H9 (cell line): ENCODE results near the gene RGS16. TPM values are rescaled to one million over a fixed set of nuclear protein-coding genes. Genes with fewer than 3 reads are reported as not detected.

Experiments
- DNase-seq: peaks from one replicate; pipeline ENCODE4 v3.0.0-alpha.2; 2017
- H2AFZ ChIP-seq: one replicate; pipeline ENCODE4 v1.6.1; 2013; ENCODE audit warnings: mild to moderate bottlenecking, low read length, control low read depth, moderate library complexity
- H2AK5ac ChIP-seq: 2 replicates; pipeline ENCODE4 v1.6.1; 2013; ENCODE audit warnings: low read length, control low read depth, mixed read lengths; ENCODE audit not compliant: insufficient read length
- H2BK120ac ChIP-seq: one replicate; pipeline ENCODE4 v1.6.1; 2013; ENCODE audit warnings: low read depth, mild to moderate bottlenecking, low read length, control low read depth, inconsistent platforms; ENCODE audit not compliant: poor library complexity, severe bottlenecking
- H2BK12ac ChIP-seq: 2 replicates; pipeline ENCODE4 v1.6.1; 2013; ENCODE audit warnings: low read length, control low read depth, mixed read lengths, low read depth; ENCODE audit not compliant: insufficient read length
- H2BK15ac ChIP-seq: 2 replicates; pipeline ENCODE4 v1.6.1; 2013; ENCODE audit warnings: low read depth, low read length, control low read depth
- H2BK20ac ChIP-seq: one replicate; pipeline ENCODE4 v1.6.1; 2013; ENCODE audit warnings: low read depth, mild to moderate bottlenecking, low read length, control low read depth, inconsistent platforms; ENCODE audit not compliant: poor library complexity, severe bottlenecking
- H2BK5ac ChIP-seq: 2 replicates; pipeline ENCODE4 v1.6.1; 2013; ENCODE audit warnings: low read length, control low read depth, mixed read lengths; ENCODE audit not compliant: insufficient read length
- H3K14ac ChIP-seq: 2 replicates; pipeline ENCODE4 v1.6.1; 2013; ENCODE audit warnings: low read length, control low read depth; ENCODE audit not compliant: insufficient read depth
- H3K18ac ChIP-seq: 2 replicates; pipeline ENCODE4 v1.6.1; 2013; ENCODE audit warnings: low read depth, mild to moderate bottlenecking, mixed read lengths, low read length, control low read depth; ENCODE audit not compliant: insufficient read length
- H3K23ac ChIP-seq: 2 replicates; pipeline ENCODE4 v1.6.1; 2013; ENCODE audit warnings: low read length, control low read depth, mixed read lengths, low read depth; ENCODE audit not compliant: insufficient read length
- H3K23me2 ChIP-seq: 2 replicates; pipeline ENCODE4 v1.6.1; 2013; ENCODE audit warnings: low read depth, mild to moderate bottlenecking, mixed read lengths, low read length, control low read depth; ENCODE audit not compliant: insufficient read length, poor library complexity, severe bottlenecking
- H3K27ac ChIP-seq: 2 replicates; pipeline ENCODE4 v1.5.1; 2013; ENCODE audit warnings: low read length, control low read depth, mixed read lengths, low read depth; ENCODE audit not compliant: insufficient read length
- H3K27me3 ChIP-seq: 2 replicates; pipeline ENCODE4 v1.6.1; 2013; ENCODE audit warnings: low read length, control low read depth, inconsistent platforms; ENCODE audit not compliant: insufficient read depth
- H3K4ac ChIP-seq: 2 replicates; pipeline ENCODE4 v1.6.1; 2013; ENCODE audit warnings: low read depth, mild to moderate bottlenecking, control low read depth, inconsistent platforms, low read length, moderate library complexity
- H3K4me1 ChIP-seq: 2 replicates; pipeline ENCODE4 v1.6.1; 2013; ENCODE audit warnings: low read length, control low read depth, inconsistent platforms; ENCODE audit not compliant: insufficient read depth
- H3K4me2 ChIP-seq: 2 replicates; pipeline ENCODE4 v1.6.1; 2013; ENCODE audit warnings: low read length, control low read depth, mixed read lengths; ENCODE audit not compliant: insufficient read length, insufficient read depth
- H3K56ac ChIP-seq: 2 replicates; pipeline ENCODE4 v1.6.1; 2013; ENCODE audit warnings: low read depth, mild to moderate bottlenecking, mixed read lengths, low read length, control low read depth; ENCODE audit not compliant: insufficient read length
- H3K79me1 ChIP-seq: 2 replicates; pipeline ENCODE4 v1.6.1; 2013; ENCODE audit warnings: low read depth, mild to moderate bottlenecking, moderate library complexity, low read length, control low read depth, inconsistent platforms; ENCODE audit not compliant: insufficient read depth, poor library complexity, severe bottlenecking
- H3K79me2 ChIP-seq: 2 replicates; pipeline ENCODE4 v1.6.1; 2013; ENCODE audit warnings: low read length, control low read depth, inconsistent platforms; ENCODE audit not compliant: insufficient read depth
- H3K9ac ChIP-seq: 2 replicates; pipeline ENCODE4 v1.6.1; 2013; ENCODE audit warnings: low read length, control low read depth, mixed read lengths; ENCODE audit not compliant: insufficient read length; ENCODE audit errors: extremely low read depth
- H3K9me3 ChIP-seq: one replicate; pipeline ENCODE4 v1.6.1; 2013; ENCODE audit warnings: low read depth, low read length, inconsistent platforms; ENCODE audit not compliant: control insufficient read depth
- H3T11ph ChIP-seq: one replicate; pipeline ENCODE4 v1.6.1; 2013; ENCODE audit warnings: mild to moderate bottlenecking, low read length, control low read depth, inconsistent platforms
- H4K20me1 ChIP-seq: one replicate; pipeline ENCODE4 v1.6.1; 2013; ENCODE audit not compliant: control insufficient read depth, insufficient read length, insufficient read depth
- H4K5ac ChIP-seq: 2 replicates; pipeline ENCODE4 v1.6.1; 2013; ENCODE audit warnings: low read depth, mild to moderate bottlenecking, mixed read lengths, low read length, control low read depth; ENCODE audit not compliant: insufficient read length
- H4K8ac ChIP-seq: replicated peaks from 2 replicates; pipeline ENCODE4 v1.6.1; 2013; ENCODE audit warnings: low read length, control low read depth, mixed read lengths, low read depth; ENCODE audit not compliant: insufficient read length
- H4K91ac ChIP-seq: 2 replicates; pipeline ENCODE4 v1.6.1; 2013; ENCODE audit warnings: low read depth, mild to moderate bottlenecking, moderate library complexity, mixed read lengths, low read length, control low read depth; ENCODE audit not compliant: insufficient read length
- H3K27ac Mint-ChIP-seq, 3 experiments: 2 replicates in 2 of 3; 3 replicates in 1 of 3; pipeline ENCODE4 v1.8.0; 2020 to 2021; ENCODE audit warnings: mixed read lengths in 3 of 3, mild to moderate bottlenecking in 1 of 3, moderate library complexity in 1 of 3
- H3K27me3 Mint-ChIP-seq: 2 replicates; pipeline ENCODE4 v1.8.0; 2021; ENCODE audit warnings: low read depth, mild to moderate bottlenecking, moderate library complexity, mixed read lengths
- H3K36me3 Mint-ChIP-seq, 3 experiments: 2 replicates in 2 of 3; 3 replicates in 1 of 3; pipeline ENCODE4 v1.8.0; 2020 to 2021; ENCODE audit warnings: low read depth in 3 of 3, mixed read lengths in 3 of 3; ENCODE audit not compliant: insufficient read depth in 1 of 3
- H3K4me1 Mint-ChIP-seq, 2 experiments: 2 replicates each; pipeline ENCODE4 v1.8.0; 2020; ENCODE audit warnings: mixed read lengths in 2 of 2
- H3K4me3 Mint-ChIP-seq, 2 experiments: 2 replicates in 1 of 2; 3 replicates in 1 of 2; pipeline ENCODE4 v1.8.0; 2020 to 2021; ENCODE audit warnings: mild to moderate bottlenecking in 2 of 2, mixed read lengths in 2 of 2, moderate library complexity in 1 of 2
- H3K9me3 Mint-ChIP-seq, 2 experiments: 2 replicates in 1 of 2; 3 replicates in 1 of 2; pipeline ENCODE4 v1.8.0; 2020; ENCODE audit warnings: mild to moderate bottlenecking in 2 of 2, mixed read lengths in 2 of 2, moderate library complexity in 1 of 2
- CTCF ChIP-seq: fragments of 200-600 bp; sonication (generic); conservative IDR thresholded peaks from 3 replicates; pipeline ENCODE4 v1.8.0; 2021; ENCODE audit warnings: antibody characterized with exemption, mild to moderate bottlenecking
- WGBS: extraction: QIAGEN DNeasy Blood & Tissue Kit; methylation state at CpG from one replicate; pipeline ENCODE4 v1.1.7; 2013; ENCODE audit warnings: missing lambda C conversion rate, low lambda C conversion rate, mixed read lengths; ENCODE audit not compliant: insufficient read length; ENCODE audit errors: extremely low coverage; 5-methylcytosine and 5-hydroxymethylcytosine counted together
- total RNA-seq: library from RNA; stranded (reverse); gene quantifications from 2 replicates; pipeline ENCODE4 v1.2.1, GENCODE V29; 2021

RGS16 gene
- total RNA-seq, 1 experiment from 2014 or later: 6.9 TPM

DNA sequence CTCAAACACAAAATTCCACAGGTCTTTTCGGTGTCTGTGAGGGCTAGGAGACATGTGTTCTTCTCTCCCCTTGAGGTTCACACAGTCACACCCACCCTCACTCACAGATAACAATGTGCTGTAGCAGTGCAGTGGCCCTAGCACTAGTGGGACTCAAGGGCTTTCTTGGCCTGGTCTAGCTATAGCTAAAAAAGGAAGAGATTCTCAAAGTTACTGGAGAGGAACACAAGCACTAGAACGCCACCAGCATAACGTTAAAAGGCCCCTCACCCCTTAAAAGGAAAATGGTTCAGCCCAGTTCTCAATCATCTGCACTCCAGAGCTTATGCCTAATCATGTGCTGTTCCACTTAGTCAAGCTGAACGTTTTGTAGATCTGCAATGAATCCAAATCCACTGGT, 40.7 kb upstream of the RGS16 start:
- Histone ChIP-seq H3K27ac (no peak overlapping the region), H3K14ac (no peak overlapping the region), H4K8ac (no peak overlapping the region), H2BK120ac (no peak overlapping the region), H3K79me2 (no peaks in the 10 kb centered on the region), H3K18ac (no peak overlapping the region), H2BK15ac (no peak overlapping the region), H2BK20ac (no peak overlapping the region), H2AFZ (no peak overlapping the region), H3K4ac (no peak overlapping the region), H2BK5ac (no peak overlapping the region), H3K56ac (no peak overlapping the region), H4K5ac (no peak overlapping the region), H3K27me3 (no peaks in the 10 kb centered on the region), H2BK12ac (no peak overlapping the region), H2AK5ac (no peak overlapping the region), H3T11ph (no peak overlapping the region), H3K4me1 (no peaks in the 10 kb centered on the region), H3K79me1 (no peaks in the 10 kb centered on the region), H3K9ac (no peak overlapping the region), H3K23ac (no peak overlapping the region), H4K20me1 (no peaks in the 10 kb centered on the region), H3K4me2 (no peak overlapping the region), H3K9me3 (no peaks in the 10 kb centered on the region), H4K91ac (no peak overlapping the region), H3K23me2 (no peaks in the 10 kb centered on the region)
- no peak for TF ChIP-seq CTCF
- Mint-ChIP-seq H3K9me3 (no peaks in the 10 kb centered on the region), H3K27me3 (peaks cover 2% of the 10 kb centered on the region), H3K27ac (no peak overlapping the region), H3K36me3 (no peaks in the 10 kb centered on the region), H3K4me1 (no peaks in the 10 kb centered on the region; a peak in 2 of 4 replicates), H3K4me3 (no peak overlapping the region)
- no CpG with 5 or more reads among the region's 4 CpGs for WGBS
- no peak for DNase-seq
